K562 (cell line): Measurements from ENCODE around the gene TMED10. TPM values are rescaled to one million over a fixed set of nuclear protein-coding genes. Genes with fewer than 3 reads are reported as not detected.

Source experiments
- CC2D1A ChIP-seq: fragments of 450-650 bp; IDR thresholded peaks from 2 replicates; pipeline ENCODE4 v1.6.1; 2017; ENCODE audit warnings: mild to moderate bottlenecking
- DPF2 ChIP-seq: fragments of 450-650 bp; IDR thresholded peaks from 2 replicates; pipeline ENCODE4 v1.6.1; 2016
- REST ChIP-seq, 2 experiments: fragments of 450-650 bp; formaldehyde crosslinking in 1 of 2; IDR thresholded peaks; 2 replicates each; pipeline versions ENCODE4 v1.4.0 to v1.6.1; 2014 to 2020; ENCODE audit warnings: mild to moderate bottlenecking in 2 of 2, borderline replicate concordance in 1 of 2, low read depth in 1 of 2
- SMC3 ChIP-seq: conservative IDR thresholded peaks from 2 replicates; pipeline ENCODE4 v1.6.1; 2011; ENCODE audit warnings: low read depth, low read length, improper control_type of control experiment; ENCODE audit not compliant: insufficient read depth
- TCF15 ChIP-seq: fragments of 250-450 bp; sonication (Bioruptor Pico); IDR thresholded peaks from 2 replicates; pipeline ENCODE4 v1.8.0; 2022; ENCODE audit warnings: moderate library complexity, mild to moderate bottlenecking, inconsistent platforms
- ZNF121 ChIP-seq: sonication (generic); formaldehyde crosslinking; conservative IDR thresholded peaks from 2 replicates; pipeline ENCODE4 v1.8.0; 2022; ENCODE audit warnings: missing genetic modification reagents
- ZNF384 ChIP-seq: IDR thresholded peaks from 2 replicates; pipeline ENCODE4 v1.6.1; 2012; ENCODE audit warnings: low read depth, low read length, improper control_type of control experiment
- polyA plus RNA-seq, 8 experiments: library from polyadenylated mRNA; depleted of rRNA in 4 of 8; stranded (reverse) in 5 of 8; unstranded in 3 of 8; fragments of >200 nt; fragmentation: Nextera tagmentation in 2 of 8; fragmentation: Illumina TruSeq in 1 of 8; extraction: Ambion mirVana in 2 of 8; extraction: Trizol in 1 of 8; gene quantifications; 2 replicates each; pipeline versions ENCODE4 v1.2.1 to v1.2.3, GENCODE V29; 2011 to 2014; ENCODE audit warnings: inconsistent platforms in 1 of 8, missing spikeins in 1 of 8
- total RNA-seq, 7 experiments: library from RNA; depleted of rRNA in 6 of 7; stranded (reverse); fragments of >200 nt in 6 of 7; fragmentation: Illumina TruSeq in 2 of 7; extraction: Trizol in 2 of 7; gene quantifications; 2 replicates each; pipeline versions ENCODE4 v1.2.1 to v1.2.3, GENCODE V29; 2011 to 2021; ENCODE audit warnings: low replicate concordance in 1 of 7

TMED10 gene
- total and polyA plus RNA-seq, 9 of the 15 experiments (the other 6 are each of a cell fraction or from before 2014, with no cell fraction given), result 62.2 to 233 (median 124) TPM

GRCh38 chr14:75132382-75133086 lies 43.9 kb downstream of the TMED10 start (continued):
- no peak for TF ChIP-seq TCF15 (CRISPR knock-in tag)
- peak; percentile 77 for TF ChIP-seq ZNF384
- TF ChIP-seq SMC3, result peak; percentile 80
- peak; percentile 82 for TF ChIP-seq REST (IDR thresholded peaks at IDR 0.05; ENCODE audit: borderline replicate concordance)
- TF ChIP-seq REST (CRISPR knock-in tag; IDR thresholded peaks at IDR 0.05; ENCODE audit: low read depth), result no peak
- TF ChIP-seq ZNF121 (CRISPR knock-in tag), result no peak
- TF ChIP-seq CC2D1A, result no peak
- TF ChIP-seq DPF2, result no peak
